ENCODE results near the gene NPAS3.

Gene NPAS3

GRCh38 chr14:33275879-33276278, 337.2 kb downstream of the NPAS3 start:
- H3K9me3 Mint-ChIP-seq, result no peaks in the 10 kb centered on the region
- H3K36me3 Mint-ChIP-seq (ENCODE audit: low read depth), result no peaks in the 10 kb centered on the region
- H3K27me3 Mint-ChIP-seq (ENCODE audit: low read depth), result no peaks in the 10 kb centered on the region
- H3K4me3 Mint-ChIP-seq, result no peak overlapping the region
- no peaks in the 10 kb centered on the region for H3K4me1 Mint-ChIP-seq
- TF ChIP-seq CTCF (IDR thresholded peaks at IDR 0.05; ENCODE audit: unreplicated experiment in 3 of 3), result no peak
- no peak overlapping the region for H3K27ac Mint-ChIP-seq

- Mint-ChIP-seq H3K27me3 (ENCODE audit: low read depth) (no peaks in the 10 kb centered on the region), H3K27ac (no peak overlapping the region), H3K9me3 (no peaks in the 10 kb centered on the region), H3K36me3 (ENCODE audit: low read depth) (no peaks in the 10 kb centered on the region), H3K4me3 (no peak overlapping the region), H3K4me1 (peaks cover 4% of the 10 kb centered on the region)
- TF ChIP-seq CTCF (IDR thresholded peaks at IDR 0.05; ENCODE audit: unreplicated experiment in 3 of 3), result no peak
Measured at GRCh38 chr14:33279865-33280264, 341.2 kb downstream of the NPAS3 start.

GRCh38 chr14:33280646-33281045, 342.0 kb downstream of the NPAS3 start:
- Mint-ChIP-seq H3K4me1 (peaks cover 4% of the 10 kb centered on the region), H3K27ac (no peak overlapping the region), H3K36me3 (ENCODE audit: low read depth) (no peaks in the 10 kb centered on the region), H3K27me3 (ENCODE audit: low read depth) (no peaks in the 10 kb centered on the region), H3K4me3 (no peak overlapping the region), H3K9me3 (no peaks in the 10 kb centered on the region)
- TF ChIP-seq CTCF (IDR thresholded peaks at IDR 0.05; ENCODE audit: unreplicated experiment in 3 of 3), result no peak

- no peaks in the 10 kb centered on the region for H3K9me3 Mint-ChIP-seq
- no peak for TF ChIP-seq CTCF (IDR thresholded peaks at IDR 0.05; ENCODE audit: unreplicated experiment in 3 of 3)
- H3K4me1 Mint-ChIP-seq, result peaks cover 4% of the 10 kb centered on the region
- no peak overlapping the region for H3K4me3 Mint-ChIP-seq
- H3K27me3 Mint-ChIP-seq (ENCODE audit: low read depth), result no peaks in the 10 kb centered on the region
- H3K36me3 Mint-ChIP-seq (ENCODE audit: low read depth), result peaks cover 5% of the 10 kb centered on the region
- H3K27ac Mint-ChIP-seq, result no peak overlapping the region
Measured at GRCh38 chr14:33282331-33283230, 343.9 kb downstream of the NPAS3 start.

GRCh38 chr14:33285902-33286700, 347.4 kb downstream of the NPAS3 start:
- no peak overlapping the region for H3K4me3 Mint-ChIP-seq
- peaks cover 5% of the 10 kb centered on the region for H3K36me3 Mint-ChIP-seq (ENCODE audit: low read depth)
- no peak for TF ChIP-seq CTCF (IDR thresholded peaks at IDR 0.05; ENCODE audit: unreplicated experiment in 3 of 3)
- no peak overlapping the region for H3K27ac Mint-ChIP-seq
- no peaks in the 10 kb centered on the region for H3K9me3 Mint-ChIP-seq
- peaks cover 14% of the 10 kb centered on the region for H3K4me1 Mint-ChIP-seq
- no peaks in the 10 kb centered on the region for H3K27me3 Mint-ChIP-seq (ENCODE audit: low read depth)

Data from nephron (organoid).